GM03348 (cell line): ENCODE results near the gene ATP8A2.
"Not testable (repeated sequence)": the region's sequence is repeated elsewhere in the genome, so short reads cannot be mapped to it uniquely, and the experiment has no call there.

ENCODE experiments used
- DNase-seq: peaks from one replicate; pipeline ENCODE4 v3.0.0; 2012; ENCODE audit warnings: low spot score

The ATP8A2 gene

DNA sequence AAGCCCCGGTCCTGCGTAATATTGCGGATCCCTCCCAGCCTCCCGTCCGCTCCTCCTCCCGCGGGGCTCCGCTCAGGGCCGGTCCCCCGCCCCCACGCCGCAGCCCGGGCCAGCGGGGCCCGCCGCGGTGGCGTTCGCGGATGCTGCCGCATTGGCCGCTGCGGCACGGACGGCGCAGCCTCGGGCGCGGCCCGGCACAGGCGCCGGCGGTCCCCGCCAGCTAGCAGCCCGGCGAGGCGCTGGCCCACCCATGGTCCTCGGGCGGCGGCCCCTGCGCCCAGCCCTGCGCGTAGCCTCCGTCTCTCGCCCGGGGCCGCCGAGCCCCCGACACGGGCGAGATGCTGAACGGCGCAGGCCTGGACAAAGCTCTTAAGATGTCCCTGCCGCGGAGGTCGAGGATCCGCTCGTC lies at the start of gene ATP8A2:
Gene ATP8A2, plus strand, starts transcription at position 100 of the 409 bp plus-strand sequence. Its CDS starts 239 bp downstream, at position 339.
- DNase-seq, result peak; percentile 47

DNA sequence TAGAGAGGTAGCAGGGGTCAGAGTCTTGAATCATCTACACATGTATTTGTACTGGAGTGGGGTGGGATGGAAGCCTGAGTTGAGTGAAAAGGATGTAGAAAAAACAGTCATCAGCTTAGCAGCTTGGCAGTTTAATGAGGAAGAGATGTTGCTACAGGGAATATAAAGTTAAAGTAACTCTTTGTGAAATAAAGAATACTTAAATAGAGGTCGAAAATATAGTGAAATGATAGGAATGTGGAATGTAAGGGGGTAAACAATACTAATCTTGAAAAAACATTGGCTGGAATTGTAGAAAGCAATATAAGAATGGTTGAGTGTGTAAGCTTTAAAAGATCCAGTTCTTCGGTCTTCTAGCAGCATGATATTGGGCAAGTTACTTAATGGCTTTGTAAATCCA lies 47.7 kb upstream of the ATP8A2 start:
- DNase-seq, result no peak

DNA sequence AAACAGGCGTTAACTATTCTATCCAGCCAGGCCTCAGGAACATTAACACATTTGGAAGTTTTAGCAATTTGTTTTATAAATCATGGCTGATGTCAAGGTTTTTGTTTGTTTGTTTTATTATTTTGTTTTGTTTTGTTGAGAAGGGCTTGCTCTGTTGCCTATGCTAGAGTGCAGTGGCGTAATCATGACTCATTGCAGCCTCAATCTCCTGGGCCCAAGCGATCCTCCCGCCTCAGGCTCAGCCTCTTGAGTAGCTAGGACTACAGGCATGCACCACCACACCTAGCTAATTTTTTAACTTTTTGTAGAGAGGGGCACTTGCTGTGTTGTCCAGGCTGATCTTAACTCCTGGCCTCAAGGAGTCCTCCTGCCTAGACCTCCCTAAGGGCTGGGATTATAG lies 42.1 kb upstream of the ATP8A2 start:
- no peak for DNase-seq

DNA sequence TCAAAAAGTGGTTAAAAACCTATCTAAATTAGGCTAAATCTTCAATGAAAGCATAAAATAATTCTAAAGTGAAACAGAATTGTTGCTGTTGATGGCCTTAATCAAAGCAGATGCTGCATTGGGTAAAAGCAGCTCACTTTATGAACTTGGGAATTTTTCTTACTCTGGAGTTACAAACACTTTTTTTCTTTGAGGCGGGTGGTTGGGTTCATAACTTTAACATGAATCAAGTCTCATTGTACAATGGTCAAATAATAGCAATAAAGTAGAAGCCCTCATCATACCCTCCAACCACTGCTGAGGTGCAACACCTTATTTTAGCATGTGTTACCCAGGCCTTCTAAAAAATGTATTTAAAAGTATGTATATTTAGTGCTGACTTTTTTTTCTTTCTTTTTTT lies 41.2 kb upstream of the ATP8A2 start:
- DNase-seq, result no peak

DNA sequence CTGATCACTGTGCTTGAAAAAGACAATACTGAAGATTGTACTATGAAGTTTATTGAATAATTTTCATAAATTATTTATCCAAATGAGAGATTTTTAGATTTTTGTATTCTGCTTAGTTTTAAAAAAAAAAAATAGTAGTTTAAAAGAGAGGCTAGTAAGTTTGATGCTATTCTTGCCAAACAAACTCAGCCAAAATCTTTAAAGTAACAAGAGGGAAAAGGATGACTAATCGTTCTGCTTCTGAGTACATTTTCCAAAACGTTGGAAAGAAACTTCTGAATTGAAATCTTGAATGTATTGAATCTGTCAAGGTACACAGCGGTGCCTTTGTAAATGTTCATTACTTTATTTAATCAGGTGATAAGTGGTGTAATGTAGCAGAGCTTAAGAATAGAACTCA lies 35.9 kb upstream of the ATP8A2 start:
- DNase-seq, result peak; percentile 10

DNA sequence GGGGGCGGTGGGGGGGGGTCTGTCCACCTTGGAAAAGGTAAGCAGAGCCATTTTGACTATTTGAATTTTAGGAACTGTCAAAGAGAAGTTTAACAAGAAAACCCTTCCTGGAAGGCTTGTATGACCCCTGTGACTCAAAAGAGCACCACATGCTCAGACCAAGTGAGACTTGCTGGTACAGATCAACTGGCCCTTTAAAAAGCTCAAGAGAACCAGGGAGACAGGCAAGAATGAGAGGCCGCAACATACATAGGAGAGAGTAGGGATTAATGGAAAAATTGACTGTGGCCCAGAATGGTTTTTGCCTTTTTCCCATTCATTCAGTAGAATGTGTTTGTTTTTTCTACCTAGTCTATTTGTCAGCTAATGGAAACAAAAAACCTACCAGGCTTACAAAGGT lies 26.2 kb upstream of the ATP8A2 start:
- DNase-seq, result no peak

DNA sequence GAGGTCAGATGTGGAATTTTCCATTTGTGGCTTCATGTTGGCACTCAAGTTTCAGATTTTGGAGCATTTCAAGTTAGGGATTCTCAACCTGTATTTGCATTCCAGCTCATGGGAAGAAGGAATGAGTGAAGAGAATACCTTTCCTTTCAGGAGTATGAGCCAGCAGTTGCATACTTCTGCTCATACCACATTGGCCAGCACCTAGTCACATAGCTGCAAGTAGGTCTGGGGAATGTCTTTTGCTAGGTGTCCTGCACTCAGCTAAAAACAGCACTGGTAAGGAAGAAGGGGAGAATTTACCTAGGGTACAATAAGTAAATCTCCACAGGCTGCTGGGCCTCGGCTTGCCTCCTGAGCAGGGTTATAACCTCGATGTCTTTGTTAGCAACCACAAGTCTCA lies 24.6 kb upstream of the ATP8A2 start:
- DNase-seq, result no peak

DNA sequence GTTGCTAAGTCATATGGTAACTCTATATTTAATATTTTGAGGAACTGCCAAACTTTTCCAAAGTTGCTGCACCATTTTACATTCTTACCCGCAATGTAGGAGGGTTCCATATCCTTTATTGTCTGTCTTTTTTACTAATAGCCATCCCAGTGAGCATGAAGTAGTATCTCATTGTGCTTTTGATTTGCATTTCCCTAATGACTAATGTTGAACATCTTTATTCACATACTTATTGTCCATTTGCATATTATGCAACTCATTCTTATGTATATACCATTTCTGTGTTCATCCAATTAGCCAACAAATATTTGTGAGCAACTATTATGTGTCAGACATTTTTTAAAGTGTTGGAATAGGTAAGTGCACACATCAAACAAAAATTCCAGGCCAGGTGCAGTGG lies 20.4 kb upstream of the ATP8A2 start:
- DNase-seq, result no peak

DNA sequence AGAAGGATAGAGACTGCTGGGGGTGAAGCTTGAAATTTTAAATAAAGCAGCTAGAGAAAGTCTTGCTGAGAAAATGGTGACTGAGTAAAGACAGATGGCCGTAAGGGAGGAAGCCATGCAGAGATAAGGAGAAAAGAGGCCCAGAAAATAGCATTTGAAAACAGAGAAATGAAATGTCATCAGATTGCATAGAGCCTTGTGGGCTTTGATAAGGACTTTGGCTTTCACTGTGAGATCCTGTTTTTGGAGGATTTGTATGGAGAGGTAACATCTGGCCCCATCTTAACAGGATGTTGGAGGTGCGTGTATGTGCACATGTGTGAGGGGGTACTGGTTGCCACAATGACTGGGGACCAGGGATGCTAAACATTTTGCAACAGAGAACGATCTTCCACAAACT lies 19.5 kb upstream of the ATP8A2 start:
- DNase-seq, result no peak

DNA sequence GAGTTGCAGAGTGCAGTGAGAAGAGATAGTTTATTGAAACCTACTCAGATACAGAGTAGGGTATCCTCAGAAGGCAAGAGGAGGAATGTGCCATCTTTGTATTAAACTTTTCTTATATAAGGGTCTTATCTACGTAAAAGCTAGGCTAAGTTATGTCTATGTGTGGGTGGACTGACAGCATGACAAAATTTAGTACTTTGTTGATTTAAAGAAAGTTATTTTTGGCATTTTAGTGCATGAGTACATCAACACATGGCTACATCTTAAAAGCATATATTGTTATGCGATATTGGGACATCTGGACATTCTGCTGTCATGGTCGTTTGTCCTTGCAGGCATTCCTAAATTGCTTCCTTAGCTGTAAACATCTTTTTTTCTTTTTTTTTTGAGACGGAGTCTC lies 19.0 kb upstream of the ATP8A2 start:
- DNase-seq, result no peak

DNA sequence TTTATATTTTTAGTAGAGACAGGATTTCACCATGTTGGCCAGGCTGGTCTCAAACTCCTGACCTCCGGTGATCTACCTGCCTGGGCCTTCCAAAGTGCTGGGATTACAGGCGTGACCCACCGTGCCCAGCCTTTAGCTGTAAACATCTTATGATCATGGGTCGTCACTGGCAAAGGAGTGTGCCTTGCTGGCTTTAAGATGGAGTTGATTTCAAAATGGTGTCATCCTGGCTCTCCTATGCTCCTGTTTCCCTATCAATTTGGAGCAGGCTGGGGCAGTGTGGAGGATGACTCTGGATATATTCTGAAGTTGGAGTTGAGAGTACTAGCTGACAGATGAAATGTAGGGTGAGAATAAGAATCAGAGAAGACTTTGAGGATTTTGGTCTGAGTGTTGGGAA lies 18.4 kb upstream of the ATP8A2 start:
- DNase-seq, result no peak

DNA sequence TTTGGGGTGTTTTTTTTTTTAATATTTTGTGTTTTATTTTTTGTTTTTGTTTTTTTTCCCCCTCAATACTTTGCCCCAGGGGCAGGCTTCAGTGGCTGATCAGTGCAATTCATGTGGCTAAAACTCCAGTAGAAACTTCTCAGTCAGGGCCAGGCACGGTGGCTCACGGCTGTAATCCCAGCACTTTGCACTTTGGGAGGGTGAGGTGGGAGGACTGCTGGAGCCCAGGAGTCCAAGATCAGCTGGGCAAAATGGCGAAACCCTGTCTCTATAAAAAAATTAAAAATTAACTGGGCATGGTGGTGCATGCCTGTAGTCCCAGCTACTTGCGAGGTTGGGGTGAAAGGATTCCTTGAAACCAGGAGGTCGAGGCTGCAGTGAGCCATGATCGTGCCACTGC lies 17.4 kb upstream of the ATP8A2 start:
- no peak for DNase-seq

DNA sequence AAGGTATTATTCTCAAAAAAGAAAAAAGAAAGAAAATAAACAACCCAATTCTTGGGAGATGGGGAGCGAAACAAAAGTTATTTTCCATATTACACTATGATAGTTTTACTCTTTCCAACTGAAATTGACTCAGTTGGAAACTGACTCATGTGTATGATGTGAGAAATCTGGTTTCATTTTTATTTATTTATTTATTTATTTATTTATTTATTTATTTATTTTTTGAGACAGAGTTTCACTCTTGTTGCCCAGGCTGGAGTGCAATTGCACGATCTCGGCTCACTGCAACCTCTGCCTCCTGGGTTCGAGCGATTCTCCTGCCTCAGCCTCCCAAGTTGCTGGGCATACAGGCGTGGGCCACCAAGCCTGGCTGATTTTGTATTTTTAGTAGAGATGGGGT lies 11.3 kb upstream of the ATP8A2 start:
- not testable (repeated sequence) for DNase-seq

DNA sequence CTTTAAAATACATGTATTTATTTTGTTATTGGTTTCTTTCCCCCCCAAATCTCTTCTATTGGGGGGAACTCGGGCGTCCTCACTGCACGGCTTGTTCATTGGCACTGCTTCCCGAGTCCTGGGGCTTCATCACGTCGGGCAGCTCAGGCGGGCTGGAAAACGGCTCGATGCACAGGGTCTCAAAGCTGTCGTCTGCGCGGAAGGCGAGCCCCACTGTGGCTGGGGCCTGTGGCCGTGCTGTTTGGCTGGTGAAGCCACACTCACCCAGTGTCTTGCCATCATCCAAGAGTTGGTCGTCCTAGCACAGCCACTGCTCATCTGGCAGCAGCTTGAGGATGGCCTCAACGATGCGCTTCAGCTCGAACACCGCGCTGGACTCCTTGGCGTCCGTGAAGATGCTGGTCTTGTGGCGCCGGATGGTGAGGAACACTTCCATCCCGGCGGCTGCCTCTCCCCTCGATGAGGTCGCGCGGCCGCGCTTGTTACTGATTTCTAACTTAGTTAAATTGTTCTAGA lies 6.0 kb upstream of the ATP8A2 start:
- no peak for DNase-seq

DNA sequence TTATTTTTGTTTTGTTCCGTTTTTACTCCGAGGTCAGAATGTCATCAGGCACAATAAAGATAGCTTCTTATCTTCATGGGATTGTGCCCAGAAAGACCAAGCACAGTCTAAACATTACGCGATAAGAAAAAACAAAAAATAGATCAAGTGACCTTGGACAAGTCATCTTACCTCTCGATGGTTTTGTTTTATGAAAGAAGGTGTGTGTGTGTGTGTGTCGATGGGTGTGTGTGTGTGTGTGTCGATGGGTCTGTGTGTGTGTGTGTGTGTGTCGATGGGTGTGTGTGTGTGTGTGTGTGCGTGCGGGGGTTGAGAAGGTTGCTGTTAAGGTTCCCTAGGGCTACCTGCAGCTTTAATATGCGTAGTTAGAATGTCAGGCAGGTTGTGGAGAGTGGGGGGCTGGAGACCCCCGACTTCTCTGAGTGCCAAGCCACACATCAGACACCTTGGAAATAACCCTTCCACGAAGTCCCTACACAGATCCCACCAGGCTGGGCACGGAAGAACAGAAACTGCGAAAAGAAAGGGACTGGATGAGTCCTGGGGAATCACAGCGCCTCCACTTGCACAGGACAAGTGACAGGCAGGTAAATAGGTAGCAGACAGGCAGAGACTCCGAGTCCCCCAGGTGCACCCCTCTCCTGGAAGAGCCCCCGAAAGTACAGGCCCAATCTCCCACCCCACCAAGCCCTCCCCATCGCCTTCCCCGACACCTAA lies 458 bp upstream of the ATP8A2 start:
- DNase-seq, result no peak

DNA sequence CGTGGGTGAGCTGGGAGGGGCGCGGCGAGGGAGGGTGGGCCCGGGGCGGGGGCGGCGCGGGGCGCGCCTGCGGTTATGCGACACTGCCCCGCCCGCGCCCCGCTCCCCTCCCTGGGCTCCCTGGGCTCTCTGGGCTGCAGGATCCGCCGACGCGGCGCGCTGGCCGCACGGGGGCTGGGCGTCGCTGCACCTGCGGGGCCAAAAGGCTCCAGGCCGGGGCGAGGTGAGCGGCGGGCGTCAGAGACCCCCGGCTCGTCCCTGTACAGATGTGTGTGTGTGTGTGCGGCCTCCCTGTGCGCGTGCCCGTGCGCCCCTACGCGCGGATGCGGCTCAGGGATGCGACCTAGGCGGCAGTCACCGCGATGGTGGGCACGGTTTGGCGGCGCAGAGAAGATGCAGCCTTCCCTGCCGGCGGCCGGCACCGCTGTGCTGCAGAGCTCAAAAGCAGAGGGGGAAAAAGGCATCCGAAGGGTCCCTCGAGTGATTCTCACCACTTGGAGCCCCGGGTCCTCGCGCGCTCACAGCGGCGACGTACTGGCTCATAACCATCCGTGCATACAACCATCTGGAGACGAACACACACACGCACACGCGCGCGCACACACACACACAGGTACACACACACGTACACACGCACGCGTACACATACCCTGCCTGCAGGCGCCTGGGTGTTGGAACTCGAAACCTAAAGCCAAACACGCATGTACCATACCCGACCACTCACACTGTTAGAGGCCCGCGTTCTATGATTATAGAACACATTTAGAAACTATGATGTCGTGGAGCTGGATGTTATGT lies 709 bp downstream of the ATP8A2 start:
- no peak for DNase-seq

DNA sequence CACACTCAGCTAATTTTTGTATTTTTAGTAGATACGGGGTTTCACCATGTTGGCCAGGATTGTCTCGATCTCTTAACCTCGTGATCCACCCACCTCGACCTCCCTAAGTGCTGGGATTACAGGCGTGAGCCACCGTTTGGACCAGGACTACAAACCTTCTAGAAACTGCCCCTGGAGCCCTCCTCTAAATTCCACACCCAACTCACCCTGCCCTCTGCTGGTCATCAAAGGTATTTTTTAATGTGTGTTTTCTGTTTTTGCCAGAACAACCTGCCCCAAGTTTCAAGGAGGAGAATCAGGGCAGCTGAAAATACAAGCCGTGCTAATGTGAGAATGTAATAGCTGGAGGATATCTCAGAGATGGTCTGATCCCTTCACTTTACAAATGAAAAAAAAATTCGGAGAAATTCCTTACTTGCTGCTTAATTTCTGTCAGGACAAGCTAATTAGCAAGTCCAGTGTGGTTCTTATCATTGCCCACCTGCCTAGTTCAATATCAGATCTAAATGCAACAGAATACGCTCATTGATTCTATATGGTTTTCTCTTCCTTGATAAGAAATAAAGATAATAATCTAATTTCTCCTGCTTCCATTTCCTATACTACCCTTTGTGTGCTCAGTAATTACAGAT lies 4.1 kb downstream of the ATP8A2 start:
- DNase-seq, result peak; percentile 71

DNA sequence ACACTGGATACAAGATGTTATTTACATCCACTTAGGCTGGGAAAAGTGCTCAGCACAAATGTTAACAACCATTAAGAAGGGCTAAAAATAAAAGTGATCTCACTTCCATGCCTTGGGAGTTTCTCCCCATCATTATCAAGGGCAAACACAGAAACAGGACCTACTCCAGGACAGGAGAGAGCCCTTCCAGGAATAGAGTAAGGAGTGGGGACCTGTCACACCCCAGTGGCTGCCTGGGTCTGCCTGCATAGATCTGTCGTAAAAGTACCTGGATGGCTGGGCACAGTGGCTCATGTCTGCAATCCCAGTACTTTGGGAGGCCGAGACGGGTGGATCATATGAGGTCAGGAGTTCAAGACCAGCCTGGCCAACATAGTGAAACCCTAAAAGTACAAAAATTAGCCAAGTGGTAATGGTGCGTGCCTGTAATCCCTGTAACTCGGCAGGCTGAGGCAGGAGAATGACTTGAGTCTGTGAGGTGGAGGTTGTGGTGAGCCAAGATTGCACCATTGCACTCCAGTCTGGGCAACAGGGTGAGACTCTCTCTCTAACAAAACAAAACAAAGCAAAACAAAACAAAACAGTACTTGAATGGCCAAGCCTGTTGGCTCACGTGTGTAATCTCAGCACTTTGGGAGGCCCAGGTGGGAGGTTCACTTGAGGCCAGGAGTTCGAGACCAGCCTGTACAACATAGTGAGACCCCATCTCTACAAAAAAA lies 5.6 kb downstream of the ATP8A2 start:
- DNase-seq, result no peak

DNA sequence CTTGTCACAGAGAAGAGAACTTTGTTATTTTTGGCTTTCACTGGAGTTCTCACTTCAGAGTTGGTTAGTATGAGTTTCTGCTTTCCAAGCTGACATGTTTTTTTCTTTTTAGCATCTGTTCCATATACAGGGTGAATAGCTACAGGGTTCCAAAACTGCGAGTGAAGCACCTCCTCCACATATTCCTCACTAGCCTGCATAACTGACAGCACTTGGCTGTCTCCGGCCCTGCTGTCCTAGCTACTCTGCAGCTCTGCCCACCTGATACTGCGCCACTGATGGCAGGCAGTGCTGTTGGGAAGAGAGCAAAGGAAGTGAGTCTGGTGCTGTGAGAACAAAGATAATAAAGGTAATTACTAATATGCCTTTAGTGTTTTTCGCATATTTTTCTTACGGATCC lies 6.8 kb downstream of the ATP8A2 start:
- DNase-seq, result no peak

DNA sequence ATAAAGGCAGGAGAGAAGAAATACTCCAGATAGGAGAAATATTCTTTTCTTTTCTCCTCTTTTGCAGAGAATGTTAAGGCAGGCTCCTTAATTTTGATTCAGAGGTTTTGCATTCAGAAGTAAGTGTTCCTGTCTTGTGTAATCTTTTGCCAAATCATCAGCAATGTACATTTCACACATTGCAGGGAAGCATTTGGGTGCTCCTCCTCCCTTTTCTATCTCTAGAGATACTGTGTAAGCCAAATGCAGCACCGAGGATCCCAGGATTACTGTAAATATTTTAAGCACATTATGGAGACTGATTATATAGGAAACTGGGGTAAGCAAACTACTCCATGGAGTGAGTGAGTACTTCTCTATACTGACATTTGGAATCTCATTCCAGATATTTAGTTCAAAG lies 7.2 kb downstream of the ATP8A2 start:
- DNase-seq, result no peak

DNA sequence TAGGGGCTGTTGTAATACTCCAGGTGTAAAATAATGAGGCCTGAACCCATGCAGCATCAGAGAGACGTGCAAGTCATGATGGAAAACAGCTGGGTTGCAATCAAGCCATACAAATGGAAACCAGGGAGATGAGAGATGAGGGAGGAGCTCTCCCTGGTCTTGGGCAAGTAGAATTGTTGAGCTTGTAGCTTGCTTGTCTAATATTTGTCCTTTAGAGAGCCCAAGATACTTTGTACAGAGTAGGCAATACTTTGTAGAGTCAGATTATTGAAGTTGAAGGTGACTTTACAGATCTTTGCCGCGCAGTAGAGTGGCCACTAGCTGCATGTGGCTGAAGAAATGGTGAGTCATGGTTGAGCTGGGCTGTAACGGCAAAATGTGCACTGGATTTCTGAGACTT lies 8.3 kb downstream of the ATP8A2 start:
- DNase-seq, result no peak

DNA sequence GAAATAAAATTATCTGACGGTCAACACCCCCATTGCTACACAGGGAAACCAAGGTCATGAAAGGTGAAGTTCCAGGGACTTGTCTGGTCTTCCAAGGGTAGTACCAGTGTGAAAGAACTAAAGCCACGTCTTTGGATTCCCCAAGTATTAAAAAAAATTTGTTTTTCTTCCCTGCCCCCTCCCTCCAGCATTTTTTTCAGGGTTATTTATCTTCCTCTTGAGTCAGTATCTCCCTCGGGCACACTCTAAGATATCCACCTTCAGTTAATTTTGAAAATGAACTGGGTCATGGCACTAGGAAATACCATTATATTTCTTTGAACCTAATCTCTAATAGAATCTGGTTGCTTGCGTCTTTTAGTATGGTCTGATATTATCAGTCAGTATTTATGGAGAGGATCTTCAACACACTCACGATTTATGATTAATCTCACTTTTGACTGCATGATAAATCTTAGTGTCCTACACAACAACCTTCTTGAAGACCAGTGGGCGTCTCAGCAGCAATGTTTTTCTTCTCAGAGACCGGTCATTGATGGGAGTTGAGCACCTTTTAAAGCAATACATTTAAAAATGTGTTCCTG lies 9.1 kb downstream of the ATP8A2 start:
- no peak for DNase-seq
